IPS-18a (cell line): ENCODE data around the gene INKA1.

Experiments used
- H3K27ac ChIP-seq: one replicate; pipeline ENCODE4 v1.5.1; 2013; ENCODE audit warnings: low read length
- H3K27me3 ChIP-seq: one replicate; pipeline ENCODE4 v1.6.1; 2013; ENCODE audit warnings: mild to moderate bottlenecking, low read length; ENCODE audit not compliant: control insufficient read depth, insufficient read depth
- H3K36me3 ChIP-seq: one replicate; pipeline ENCODE4 v1.6.1; 2013; ENCODE audit warnings: low read depth, low read length; ENCODE audit not compliant: control insufficient read depth
- H3K4me1 ChIP-seq: one replicate; pipeline ENCODE4 v1.6.1; 2013; ENCODE audit warnings: low read depth, low read length; ENCODE audit not compliant: control insufficient read depth
- H3K4me3 ChIP-seq: one replicate; pipeline ENCODE4 v1.5.1; 2013; ENCODE audit warnings: low read length
- H3K9ac ChIP-seq: one replicate; pipeline ENCODE4 v1.6.1; 2013; ENCODE audit warnings: mild to moderate bottlenecking, low read length, moderate library complexity
- H3K9me3 ChIP-seq: one replicate; pipeline ENCODE4 v1.6.1; 2013; ENCODE audit warnings: low read depth, low read length; ENCODE audit not compliant: control insufficient read depth

INKA1 gene

GRCh38 chr3:49788056-49788455 is 15.0 kb upstream of the INKA1 start:
- Histone ChIP-seq H3K27me3 (no peaks in the 10 kb centered on the region), H3K36me3 (no peaks in the 10 kb centered on the region), H3K9me3 (no peaks in the 10 kb centered on the region), H3K4me1 (peaks cover 5% of the 10 kb centered on the region), H3K4me3 (no peak overlapping the region), H3K9ac (no peak overlapping the region), H3K27ac (no peak overlapping the region)

GRCh38 chr3:49790626-49791411 is 12.2 kb upstream of the INKA1 start:
- no peaks in the 10 kb centered on the region for H3K27me3 ChIP-seq
- H3K36me3 ChIP-seq: no peaks in the 10 kb centered on the region
- H3K9ac ChIP-seq: no peak overlapping the region
- H3K27ac ChIP-seq: no peak overlapping the region
- peaks cover 5% of the 10 kb centered on the region for H3K4me1 ChIP-seq
- no peak overlapping the region for H3K4me3 ChIP-seq
- H3K9me3 ChIP-seq: no peaks in the 10 kb centered on the region

- Histone ChIP-seq H3K27ac (no peak overlapping the region), H3K27me3 (no peaks in the 10 kb centered on the region), H3K9me3 (no peaks in the 10 kb centered on the region), H3K4me3 (no peak overlapping the region), H3K9ac (no peak overlapping the region), H3K36me3 (no peaks in the 10 kb centered on the region), H3K4me1 (peaks cover 5% of the 10 kb centered on the region)
These were observed 11.5 kb upstream of the INKA1 start for GRCh38 chr3:49791571-49791970.

GRCh38 chr3:49792371-49793150 is 10.5 kb upstream of the INKA1 start:
- Histone ChIP-seq H3K4me1 (no peaks in the 10 kb centered on the region), H3K27ac (no peak overlapping the region), H3K9me3 (no peaks in the 10 kb centered on the region), H3K36me3 (no peaks in the 10 kb centered on the region), H3K27me3 (no peaks in the 10 kb centered on the region), H3K9ac (no peak overlapping the region), H3K4me3 (no peak overlapping the region)

GRCh38 chr3:49793486-49794085 is 9.5 kb upstream of the INKA1 start:
- Histone ChIP-seq H3K4me3 (no peak overlapping the region), H3K27me3 (no peaks in the 10 kb centered on the region), H3K9ac (no peak overlapping the region), H3K27ac (no peak overlapping the region), H3K36me3 (no peaks in the 10 kb centered on the region), H3K9me3 (no peaks in the 10 kb centered on the region), H3K4me1 (no peaks in the 10 kb centered on the region)

DNA sequence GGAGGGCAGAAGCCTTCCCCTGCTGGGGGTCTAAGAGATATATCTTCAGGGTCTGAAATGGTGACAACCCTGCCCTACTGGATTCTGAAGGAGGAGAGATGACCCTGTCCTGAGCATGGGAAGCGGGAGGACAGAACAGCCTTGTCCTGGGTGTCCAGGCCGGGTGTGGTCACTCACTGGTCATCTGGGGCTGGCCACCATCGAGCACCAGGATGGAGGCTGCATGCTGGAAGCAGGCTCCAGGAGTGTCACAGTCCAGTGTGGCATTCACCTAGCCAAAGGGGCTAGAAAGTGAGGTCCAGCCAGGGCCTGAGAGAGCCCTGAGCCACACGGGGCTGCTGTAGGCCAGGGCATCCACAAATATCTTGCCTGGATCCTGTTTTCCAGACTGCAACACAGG is 8.6 kb upstream of the INKA1 start:
- H3K27me3 ChIP-seq: no peaks in the 10 kb centered on the region
- H3K27ac ChIP-seq: no peak overlapping the region
- H3K9ac ChIP-seq: no peak overlapping the region
- H3K36me3 ChIP-seq: no peaks in the 10 kb centered on the region
- no peaks in the 10 kb centered on the region for H3K9me3 ChIP-seq
- H3K4me1 ChIP-seq: no peaks in the 10 kb centered on the region
- H3K4me3 ChIP-seq: no peak overlapping the region

DNA sequence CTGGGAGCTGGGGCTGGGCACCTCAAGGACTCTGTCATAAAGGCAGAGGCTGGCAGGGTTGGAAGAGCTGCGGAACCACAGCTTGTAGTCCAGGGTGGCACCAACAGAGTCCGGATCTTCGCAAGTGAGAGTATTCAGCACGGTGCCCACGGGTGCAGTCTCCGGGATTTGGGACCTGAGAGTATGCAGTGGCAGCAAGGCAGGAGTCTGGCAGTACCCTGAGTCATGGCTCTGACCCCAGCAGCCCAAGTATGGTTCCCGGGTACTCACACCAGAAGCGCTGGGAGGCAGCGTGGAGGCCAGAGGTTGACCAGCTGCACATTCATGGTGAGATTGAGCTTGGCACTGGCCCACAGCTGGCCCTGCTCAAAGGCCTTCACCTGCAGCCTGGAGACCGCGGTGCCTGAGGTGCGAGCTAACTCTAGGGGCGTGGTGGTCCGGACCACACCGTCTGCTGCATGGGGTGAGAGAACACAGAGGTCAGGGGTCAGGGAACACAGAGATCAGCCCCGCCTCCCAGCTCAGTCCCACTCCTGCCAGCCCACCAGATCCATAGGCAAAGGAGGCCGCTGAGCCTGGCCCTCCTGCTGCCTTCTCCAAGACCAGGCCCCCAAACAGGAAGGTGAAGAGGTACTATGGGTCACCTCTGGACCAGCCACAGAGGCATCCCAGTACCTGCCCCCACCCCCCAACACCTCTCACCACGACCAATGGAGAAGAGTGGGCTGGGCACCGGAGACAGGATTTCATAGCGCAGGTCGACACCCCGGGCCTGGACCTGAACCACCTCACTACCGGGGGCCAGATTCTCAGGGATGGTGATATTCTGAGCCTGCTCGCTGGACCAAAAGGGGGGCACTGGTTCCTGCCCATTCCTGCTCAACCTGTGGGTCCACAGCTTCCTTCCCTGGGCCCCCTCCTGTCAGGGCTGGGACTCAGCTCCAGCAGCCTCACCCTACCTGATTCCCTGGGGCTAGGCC is 7.8 kb upstream of the INKA1 start:
- no peaks in the 10 kb centered on the region for H3K27me3 ChIP-seq
- H3K27ac ChIP-seq: no peak overlapping the region
- no peak overlapping the region for H3K4me3 ChIP-seq
- no peak overlapping the region for H3K9ac ChIP-seq
- no peaks in the 10 kb centered on the region for H3K36me3 ChIP-seq
- no peaks in the 10 kb centered on the region for H3K9me3 ChIP-seq
- H3K4me1 ChIP-seq: no peaks in the 10 kb centered on the region

DNA sequence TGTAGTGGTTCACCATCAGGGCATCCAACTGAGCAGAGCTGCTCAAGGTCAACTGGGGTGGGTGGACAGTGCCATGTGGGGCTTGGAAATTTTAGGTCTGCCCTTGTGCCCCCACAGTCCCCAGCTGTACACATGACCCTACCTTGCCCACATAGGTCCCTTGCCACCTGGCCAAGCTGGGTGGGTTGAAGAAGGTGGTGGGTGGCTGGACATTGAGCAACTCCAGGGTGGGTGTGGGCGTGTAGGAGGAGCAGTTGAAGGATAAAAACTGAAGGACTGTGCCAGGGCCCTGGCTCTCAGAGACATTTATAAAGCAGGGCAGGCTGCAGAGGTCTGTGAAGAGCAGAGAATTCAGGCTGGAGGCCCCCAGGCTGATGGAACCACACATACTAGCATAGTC is 4.0 kb upstream of the INKA1 start:
- Histone ChIP-seq H3K4me1 (peaks cover 4% of the 10 kb centered on the region), H3K27me3 (peaks cover 17% of the 10 kb centered on the region), H3K27ac (no peak overlapping the region), H3K9me3 (no peaks in the 10 kb centered on the region), H3K36me3 (no peaks in the 10 kb centered on the region), H3K9ac (no peak overlapping the region), H3K4me3 (no peak overlapping the region)

DNA sequence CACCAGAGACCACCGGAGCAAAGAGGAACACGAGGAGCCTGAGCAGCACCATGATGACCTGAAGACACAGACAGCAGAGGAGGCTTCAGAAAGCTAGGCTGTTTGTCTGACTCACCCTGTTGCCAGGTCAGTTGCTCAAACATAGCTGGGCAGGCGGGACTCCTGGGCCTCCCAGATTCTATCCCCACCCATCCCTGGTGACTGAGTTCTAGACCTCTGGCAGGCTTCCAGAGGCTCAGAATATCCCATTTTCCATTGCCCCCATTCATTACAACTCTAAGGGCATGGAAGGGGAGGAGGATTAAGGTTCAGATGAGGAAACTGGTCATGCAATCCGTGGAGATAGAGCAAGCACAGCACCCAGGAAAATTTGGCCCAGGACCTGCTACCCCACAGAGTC is 3.3 kb upstream of the INKA1 start, which contains the start of gene CDHR4:
CDHR4 (minus strand) TSS at position 113 of the 400 bp plus-strand sequence; CDS start at position 52, 61 bp downstream.
- no peak within 1 kb of the TSS for H3K9ac ChIP-seq
- peaks cover 24% of the 10 kb centered on the region for H3K27me3 ChIP-seq
- H3K36me3 ChIP-seq: no peaks in the 10 kb centered on the region
- no peak within 1 kb of the TSS for H3K27ac ChIP-seq
- H3K4me3 ChIP-seq: no peak within 1 kb of the TSS
- peaks cover 4% of the 10 kb centered on the region for H3K4me1 ChIP-seq
- H3K9me3 ChIP-seq: no peaks in the 10 kb centered on the region

GRCh38 chr3:49801160-49801559 is 1.9 kb upstream of the INKA1 start:
- H3K36me3 ChIP-seq: no peaks in the 10 kb centered on the region
- H3K27me3 ChIP-seq: peaks cover 30% of the 10 kb centered on the region
- no peaks in the 10 kb centered on the region for H3K9me3 ChIP-seq
- H3K27ac ChIP-seq: no peak overlapping the region
- H3K9ac ChIP-seq: no peak overlapping the region
- peaks cover 10% of the 10 kb centered on the region for H3K4me1 ChIP-seq
- H3K4me3 ChIP-seq: no peak overlapping the region
